ENCODE measurements around the gene OOEP. TPM values are rescaled to one million over a fixed set of nuclear protein-coding genes. Genes with fewer than 3 reads are reported as not detected.
"Not testable (repeated sequence)": the region's sequence is repeated elsewhere in the genome, so short reads cannot be mapped to it uniquely, and the experiment has no call there.

Gene OOEP
- total and polyA plus RNA-seq, 2 donors (not counting 1 experiment from before 2014, with no cell fraction given) = 0.70 TPM; not detected in 1

DNA sequence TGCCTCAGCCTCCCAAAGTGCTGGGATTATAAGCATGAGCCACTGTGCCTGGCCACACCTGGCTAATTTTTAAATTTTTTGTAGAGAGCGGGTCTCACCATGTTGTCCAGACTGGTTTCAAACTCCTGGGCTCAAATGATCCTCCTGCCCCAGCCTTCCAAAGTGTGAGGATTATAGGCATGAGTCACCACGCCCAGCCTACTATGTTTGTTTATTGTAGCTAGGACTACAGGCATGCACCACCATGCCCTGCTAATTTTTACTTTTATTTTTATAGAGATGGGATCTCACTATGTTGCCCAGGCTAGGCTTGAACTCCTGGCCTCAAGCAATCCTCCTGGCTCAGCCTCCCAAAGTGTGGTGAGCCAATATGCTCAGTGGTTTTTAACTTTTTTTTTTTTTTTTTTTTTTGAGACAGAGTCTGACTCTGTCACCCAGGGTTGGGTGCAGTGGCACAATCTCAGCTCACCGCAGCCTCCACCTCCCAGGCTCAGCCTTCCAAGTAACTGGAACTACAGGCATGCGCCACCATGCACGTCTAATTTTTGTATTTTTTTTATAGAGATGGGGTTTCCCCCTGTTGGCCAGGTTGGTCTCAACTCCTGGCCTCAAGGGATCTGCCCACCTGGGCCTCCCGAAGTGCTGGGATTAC is 12.9 kb upstream of the OOEP start:
- H3K27me3 Mint-ChIP-seq = no peaks in the 10 kb centered on the region
- CTCF ChIA-PET = interaction anchor here (0.6 kb wide), 1 partner anchor 219 kb away, joined by 4 read pairs; no protein-coding TSS in a partner anchor
- Histone ChIP-seq H3K36me3 (replicated peaks in 1 of 2; ENCODE audit: control extremely low read depth in 1 of 2, control insufficient read depth in 1 of 2, extremely low read depth in 1 of 2, insufficient read depth in 2 of 2, low read length in 1 of 2) (no peaks in the 10 kb centered on the region), H3K27ac (ENCODE audit: low read length in 2 of 2) (no peak overlapping the region), H3K79me2 (ENCODE audit: control insufficient read depth, insufficient read depth, low read length) (no peaks in the 10 kb centered on the region), H3K9ac (ENCODE audit: low read length) (no peak overlapping the region), H3K4me3 (ENCODE audit: control extremely low read depth in 1 of 5, extremely low read depth in 1 of 5, insufficient read depth in 1 of 5, low read depth in 2 of 5, low read length in 4 of 5) (no peak overlapping the region), H4K20me1 (ENCODE audit: control insufficient read depth, insufficient read depth, low read length, poor library complexity, severe bottlenecking) (no peaks in the 10 kb centered on the region), H3K27me3 (replicated peaks in 1 of 4; ENCODE audit: control extremely low read depth in 1 of 4, control insufficient read depth in 3 of 4, insufficient read depth in 4 of 4, low read length in 3 of 4) (no peaks in the 10 kb centered on the region), H2AFZ (ENCODE audit: insufficient read depth, low read depth, low read length, poor library complexity, severe bottlenecking) (no peak overlapping the region), H3K4me2 (replicated peaks; ENCODE audit: low read depth, low read length, poor library complexity, severe bottlenecking) (no peak overlapping the region), H3K9me3 (ENCODE audit: control extremely low read depth in 1 of 3, control insufficient read depth in 2 of 3, insufficient read depth in 1 of 3, low read length in 2 of 3) (no peaks in the 10 kb centered on the region), H3K4me1 (ENCODE audit: control insufficient read depth in 2 of 2, insufficient read depth in 2 of 2, low read length in 2 of 2) (no peaks in the 10 kb centered on the region)
- POLR2A ChIA-PET = no interaction called here
- DNase-seq (no peak), ATAC-seq (ENCODE audit: low read depth) (no peak)
- H3K27ac Mint-ChIP-seq = no peak overlapping the region
- WGBS (ENCODE audit: insufficient coverage) = no CpG with 5 or more reads among the region's 6 CpGs
- intact Hi-C loops (cut with micrococcal nuclease) = no loop called here
- H3K9me3 Mint-ChIP-seq (ENCODE audit: insufficient read depth) = no peaks in the 10 kb centered on the region
- no peak overlapping the region for H3K4me3 Mint-ChIP-seq
- TF ChIP-seq EZH2 (IDR thresholded peaks at IDR 0.05; ENCODE audit: borderline replicate concordance, insufficient read depth, low read depth, low read length, poor library complexity, severe bottlenecking) = no peak
- TF ChIP-seq, protein P1, sequence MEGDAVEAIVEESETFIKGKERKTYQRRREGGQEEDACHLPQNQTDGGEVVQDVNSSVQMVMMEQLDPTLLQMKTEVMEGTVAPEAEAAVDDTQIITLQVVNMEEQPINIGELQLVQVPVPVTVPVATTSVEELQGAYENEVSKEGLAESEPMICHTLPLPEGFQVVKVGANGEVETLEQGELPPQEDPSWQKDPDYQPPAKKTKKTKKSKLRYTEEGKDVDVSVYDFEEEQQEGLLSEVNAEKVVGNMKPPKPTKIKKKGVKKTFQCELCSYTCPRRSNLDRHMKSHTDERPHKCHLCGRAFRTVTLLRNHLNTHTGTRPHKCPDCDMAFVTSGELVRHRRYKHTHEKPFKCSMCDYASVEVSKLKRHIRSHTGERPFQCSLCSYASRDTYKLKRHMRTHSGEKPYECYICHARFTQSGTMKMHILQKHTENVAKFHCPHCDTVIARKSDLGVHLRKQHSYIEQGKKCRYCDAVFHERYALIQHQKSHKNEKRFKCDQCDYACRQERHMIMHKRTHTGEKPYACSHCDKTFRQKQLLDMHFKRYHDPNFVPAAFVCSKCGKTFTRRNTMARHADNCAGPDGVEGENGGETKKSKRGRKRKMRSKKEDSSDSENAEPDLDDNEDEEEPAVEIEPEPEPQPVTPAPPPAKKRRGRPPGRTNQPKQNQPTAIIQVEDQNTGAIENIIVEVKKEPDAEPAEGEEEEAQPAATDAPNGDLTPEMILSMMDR (IDR thresholded peaks at IDR 0.05) = no peak
- H3K4me1 Mint-ChIP-seq = no peaks in the 10 kb centered on the region

DNA sequence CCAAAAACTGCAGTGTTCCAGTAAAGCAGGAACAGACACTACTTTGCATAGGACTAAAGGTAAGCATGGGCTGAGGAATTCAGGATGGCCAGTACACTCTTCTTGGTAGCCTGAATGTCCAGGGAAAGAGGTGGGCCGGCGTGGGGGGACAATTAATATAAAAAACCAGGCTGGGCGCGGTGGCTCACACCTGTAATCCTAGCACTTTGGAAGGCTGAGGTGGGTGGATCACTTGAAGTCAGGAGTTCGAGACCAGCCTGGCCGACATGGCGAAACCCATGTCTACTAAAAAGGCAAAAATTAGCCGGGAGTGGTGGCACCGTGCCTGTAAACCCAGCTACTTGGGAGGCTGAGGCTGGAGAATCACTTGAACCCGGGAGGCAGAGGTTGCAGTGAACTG is 11.8 kb upstream of the OOEP start:
- H3K27me3 ChIP-seq (replicated peaks in 1 of 4; ENCODE audit: control extremely low read depth in 1 of 4, control insufficient read depth in 3 of 4, insufficient read depth in 4 of 4, low read length in 3 of 4); ATAC-seq (ENCODE audit: low read depth); POLR2A ChIA-PET; H3K4me1 Mint-ChIP-seq; H3K27me3 Mint-ChIP-seq; H3K4me3 ChIP-seq (ENCODE audit: control extremely low read depth in 1 of 5, extremely low read depth in 1 of 5, insufficient read depth in 1 of 5, low read depth in 2 of 5, low read length in 4 of 5); CTCF ChIA-PET; intact Hi-C loops (cut with micrococcal nuclease); H3K9ac ChIP-seq (ENCODE audit: low read length); H3K79me2 ChIP-seq (ENCODE audit: control insufficient read depth, insufficient read depth, low read length); H3K27ac ChIP-seq (ENCODE audit: low read length in 2 of 2); H3K9me3 ChIP-seq (ENCODE audit: control extremely low read depth in 1 of 3, control insufficient read depth in 2 of 3, insufficient read depth in 1 of 3, low read length in 2 of 3); H3K4me2 ChIP-seq (replicated peaks; ENCODE audit: low read depth, low read length, poor library complexity, severe bottlenecking); DNase-seq; H3K9me3 Mint-ChIP-seq (ENCODE audit: insufficient read depth); H3K36me3 ChIP-seq (replicated peaks in 1 of 2; ENCODE audit: control extremely low read depth in 1 of 2, control insufficient read depth in 1 of 2, extremely low read depth in 1 of 2, insufficient read depth in 2 of 2, low read length in 1 of 2); H3K27ac Mint-ChIP-seq; H4K20me1 ChIP-seq (ENCODE audit: control insufficient read depth, insufficient read depth, low read length, poor library complexity, severe bottlenecking); H3K4me1 ChIP-seq (ENCODE audit: control insufficient read depth in 2 of 2, insufficient read depth in 2 of 2, low read length in 2 of 2); H3K4me3 Mint-ChIP-seq; H2AFZ ChIP-seq (ENCODE audit: insufficient read depth, low read depth, low read length, poor library complexity, severe bottlenecking): not testable (repeated sequence)
- WGBS (ENCODE audit: insufficient coverage) = 92% methylated on average over 10 of the region's 10 CpGs
